ENCODE results near the gene PRKACA.

PRKACA gene

DNA sequence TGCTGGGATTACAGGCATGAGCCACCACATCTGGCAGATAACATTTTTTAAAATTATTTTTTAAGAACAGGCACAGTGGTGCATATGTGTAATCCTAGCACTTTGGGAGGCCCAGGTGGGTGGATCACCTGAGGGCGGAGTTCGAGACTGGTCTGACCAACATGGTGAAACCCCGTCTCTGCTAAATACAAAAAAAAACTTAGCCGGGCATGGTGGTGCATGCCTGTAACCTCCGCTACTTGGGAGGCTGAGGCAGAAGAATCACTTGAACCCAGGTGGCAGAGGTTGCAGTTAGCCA lies 55.1 kb downstream of the PRKACA start:
- TF ChIP-seq, protein P1, sequence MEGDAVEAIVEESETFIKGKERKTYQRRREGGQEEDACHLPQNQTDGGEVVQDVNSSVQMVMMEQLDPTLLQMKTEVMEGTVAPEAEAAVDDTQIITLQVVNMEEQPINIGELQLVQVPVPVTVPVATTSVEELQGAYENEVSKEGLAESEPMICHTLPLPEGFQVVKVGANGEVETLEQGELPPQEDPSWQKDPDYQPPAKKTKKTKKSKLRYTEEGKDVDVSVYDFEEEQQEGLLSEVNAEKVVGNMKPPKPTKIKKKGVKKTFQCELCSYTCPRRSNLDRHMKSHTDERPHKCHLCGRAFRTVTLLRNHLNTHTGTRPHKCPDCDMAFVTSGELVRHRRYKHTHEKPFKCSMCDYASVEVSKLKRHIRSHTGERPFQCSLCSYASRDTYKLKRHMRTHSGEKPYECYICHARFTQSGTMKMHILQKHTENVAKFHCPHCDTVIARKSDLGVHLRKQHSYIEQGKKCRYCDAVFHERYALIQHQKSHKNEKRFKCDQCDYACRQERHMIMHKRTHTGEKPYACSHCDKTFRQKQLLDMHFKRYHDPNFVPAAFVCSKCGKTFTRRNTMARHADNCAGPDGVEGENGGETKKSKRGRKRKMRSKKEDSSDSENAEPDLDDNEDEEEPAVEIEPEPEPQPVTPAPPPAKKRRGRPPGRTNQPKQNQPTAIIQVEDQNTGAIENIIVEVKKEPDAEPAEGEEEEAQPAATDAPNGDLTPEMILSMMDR (IDR thresholded peaks at IDR 0.05; ENCODE audit: insufficient read depth, low read length, poor library complexity, severe bottlenecking) = no peak
- no peak for DNase-seq (ENCODE audit: extremely low read depth, insufficient read length)
- no peaks in the 10 kb centered on the region for H3K36me3 ChIP-seq (ENCODE audit: control insufficient read depth, insufficient read depth, low read length)

DNA sequence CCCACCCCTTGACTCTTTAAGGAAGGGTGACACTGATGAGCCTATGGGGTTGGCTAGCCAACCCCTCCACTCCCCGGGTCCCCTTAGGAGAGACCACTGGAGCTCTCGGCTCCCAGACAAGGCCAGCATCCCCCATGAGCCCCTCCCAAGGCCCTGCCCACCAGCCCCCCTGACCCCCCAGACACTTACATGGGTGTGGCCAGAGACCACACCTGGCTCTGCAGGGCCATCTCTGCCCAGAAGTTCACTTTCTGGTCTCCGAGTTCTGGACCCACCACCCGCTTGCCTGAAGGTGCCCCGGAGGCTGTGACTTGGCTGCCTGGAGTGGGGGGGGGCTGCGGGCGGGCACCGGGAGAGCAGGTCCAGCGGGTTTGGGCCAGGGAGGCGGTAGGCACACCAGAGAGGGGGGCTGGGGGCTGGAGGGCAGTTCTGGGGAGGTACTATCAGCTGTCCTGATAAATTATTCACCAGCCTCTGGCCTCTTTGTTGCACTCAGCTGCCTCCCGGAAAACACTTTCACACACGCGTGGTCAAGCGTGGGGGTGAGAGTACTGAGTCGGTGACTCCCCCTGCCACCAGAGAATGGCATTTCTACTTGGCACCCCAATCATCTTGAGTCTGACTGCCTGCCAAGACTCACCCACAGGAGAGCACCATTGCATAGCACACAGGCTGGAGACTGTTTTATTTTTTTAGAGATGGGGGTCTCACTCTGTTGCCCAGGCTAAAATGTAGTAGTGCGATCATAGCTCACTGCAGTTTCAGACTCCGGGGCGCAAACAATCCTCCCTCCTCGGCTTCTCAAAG lies 55.6 kb downstream of the PRKACA start, which contains the start of gene PALM3:
TSS of gene PALM3 (minus strand) at position 326 of the 807 bp plus-strand sequence. CDS start at position 230, 96 bp downstream.
- no peak within 1 kb of the TSS for H3K4me3 ChIP-seq (replicated peaks; ENCODE audit: low read depth, low read length)
- TF ChIP-seq, protein P1 (IDR thresholded peaks at IDR 0.05; ENCODE audit: insufficient read depth, low read length, poor library complexity, severe bottlenecking) = no peak
- peaks cover 6% of the 10 kb centered on the region for H3K27me3 ChIP-seq (replicated peaks; ENCODE audit: control insufficient read depth, insufficient read depth, low read length)
- no peaks in the 10 kb centered on the region for H3K36me3 ChIP-seq (ENCODE audit: control insufficient read depth, insufficient read depth, low read length)
- DNase-seq (ENCODE audit: extremely low read depth, insufficient read length) = no peak

More for the DNA sequence above, 55.1 kb downstream of the PRKACA start:
- Histone ChIP-seq H3K27me3 (replicated peaks; ENCODE audit: control insufficient read depth, insufficient read depth, low read length) (peaks cover 6% of the 10 kb centered on the region), H3K4me3 (replicated peaks; ENCODE audit: low read depth, low read length) (no peak overlapping the region)

- H3K27me3 ChIP-seq (replicated peaks; ENCODE audit: control insufficient read depth, insufficient read depth, low read length) = peaks cover 6% of the 10 kb centered on the region
- H3K4me3 ChIP-seq (replicated peaks; ENCODE audit: low read depth, low read length) = no peak overlapping the region
- TF ChIP-seq, protein P1 (IDR thresholded peaks at IDR 0.05; ENCODE audit: insufficient read depth, low read length, poor library complexity, severe bottlenecking) = no peak
- no peak for DNase-seq (ENCODE audit: extremely low read depth, insufficient read length)
- H3K36me3 ChIP-seq (ENCODE audit: control insufficient read depth, insufficient read depth, low read length) = no peaks in the 10 kb centered on the region
Measured at GRCh38 chr19:14061081-14061749, 56.3 kb downstream of the PRKACA start.

DNA sequence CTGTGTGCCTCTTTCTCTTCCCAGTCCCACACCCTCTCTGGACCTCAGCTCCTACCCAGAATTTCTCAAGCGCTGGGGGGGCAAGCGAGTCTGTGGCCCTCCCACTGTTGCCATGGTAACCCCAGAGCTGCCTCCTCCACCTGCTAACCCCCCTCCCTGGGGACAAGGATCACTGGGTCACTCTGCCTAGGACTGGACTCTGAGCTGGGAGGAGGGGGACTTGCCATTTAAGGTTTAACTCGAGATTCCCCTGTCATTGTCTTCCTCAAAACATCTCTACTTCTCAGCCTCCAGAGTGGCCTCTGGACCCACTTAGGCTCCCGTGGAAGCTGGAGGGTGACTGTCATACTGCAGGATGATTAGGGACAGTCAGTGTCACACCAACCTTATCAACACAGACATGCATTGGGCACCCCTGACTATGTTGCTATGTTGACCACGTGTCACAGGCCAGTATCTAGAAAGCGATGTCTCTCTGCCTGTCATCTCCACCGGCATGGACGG lies 57.9 kb downstream of the PRKACA start:
- TF ChIP-seq, protein P1 (IDR thresholded peaks at IDR 0.05; ENCODE audit: insufficient read depth, low read length, poor library complexity, severe bottlenecking) = no peak

GRCh38 chr19:14059093-14059480 lies 58.5 kb downstream of the PRKACA start:
- no peak overlapping the region for H3K4me3 ChIP-seq (replicated peaks; ENCODE audit: low read depth, low read length)
- TF ChIP-seq, protein P1 (IDR thresholded peaks at IDR 0.05; ENCODE audit: insufficient read depth, low read length, poor library complexity, severe bottlenecking) = peak; percentile 85
- H3K36me3 ChIP-seq (ENCODE audit: control insufficient read depth, insufficient read depth, low read length) = no peaks in the 10 kb centered on the region
- no peak for DNase-seq (ENCODE audit: extremely low read depth, insufficient read length)
- H3K27me3 ChIP-seq (replicated peaks; ENCODE audit: control insufficient read depth, insufficient read depth, low read length) = peaks cover 6% of the 10 kb centered on the region

More for the DNA sequence above, 57.9 kb downstream of the PRKACA start:
- Histone ChIP-seq H3K36me3 (ENCODE audit: control insufficient read depth, insufficient read depth, low read length) (no peaks in the 10 kb centered on the region), H3K27me3 (replicated peaks; ENCODE audit: control insufficient read depth, insufficient read depth, low read length) (peaks cover 6% of the 10 kb centered on the region), H3K4me3 (replicated peaks; ENCODE audit: low read depth, low read length) (no peak overlapping the region)
- DNase-seq (ENCODE audit: extremely low read depth, insufficient read length) = no peak
